ENCODE results near the gene PLPP6.

The PLPP6 gene

GRCh38 chr9:4700932-4701331 lies 38.8 kb downstream of the PLPP6 start:
- no peak for DNase-seq

- DNase-seq = no peak
These were observed 39.4 kb downstream of the PLPP6 start for GRCh38 chr9:4701526-4701925.

- DNase-seq = no peak
These were observed 42.0 kb downstream of the PLPP6 start for GRCh38 chr9:4704129-4704528.

- DNase-seq = no peak
These were observed 43.9 kb downstream of the PLPP6 start for GRCh38 chr9:4706021-4706420.

- DNase-seq = no peak
These were observed 45.0 kb downstream of the PLPP6 start for GRCh38 chr9:4706971-4707622.

- DNase-seq = no peak
These were observed 47.3 kb downstream of the PLPP6 start for GRCh38 chr9:4709380-4709779.

GRCh38 chr9:4713849-4714248 lies 51.8 kb downstream of the PLPP6 start:
- no peak for DNase-seq

- DNase-seq = no peak
These were observed 52.3 kb downstream of the PLPP6 start for GRCh38 chr9:4714266-4715016.

All from DMS153 (cell line).